A673 (cell line): Measurements from ENCODE around the gene CDK12. TPM values are rescaled to one million over a fixed set of nuclear protein-coding genes. Genes with fewer than 3 reads are reported as not detected.
"Not testable (repeated sequence)": the region's sequence is repeated elsewhere in the genome, so short reads cannot be mapped to it uniquely, and the experiment has no call there.

Source experiments
- BruUV-seq: library from RNA; stranded (reverse); fragments of 400-500 nt; replicated peaks from 2 replicates; lab custom pipeline; 2021; lab: Mats Ljungman, UMichigan
- CTCF ChIA-PET: fragments of 300-600 bp; sonication (Branson Sonifier 250); formaldehyde crosslinking; loops from one replicate; lab custom pipeline; 2022; ENCODE audit warnings: antibody characterized with exemption; lab: Charles Lee
- POLR2A ChIA-PET: fragments of 300-600 bp; sonication (Branson Sonifier 250); formaldehyde crosslinking; loops from one replicate; lab custom pipeline; 2022; ENCODE audit warnings: antibody characterized with exemption; ENCODE audit not compliant: low non-redundant PET; lab: Charles Lee
- DNase-seq: peaks from one replicate; pipeline ENCODE4 v3.0.0-alpha.2; 2015; ENCODE audit warnings: low spot score
- H3K27ac ChIP-seq: fragments of 200-600 bp; sonication (generic); 2 replicates; pipeline ENCODE4 v1.5.1; 2016; ENCODE audit warnings: mixed run types, low read depth, mild to moderate bottlenecking, mixed read lengths, antibody characterized with exemption, low read length; ENCODE audit not compliant: poor library complexity, severe bottlenecking
- H3K27me3 ChIP-seq: fragments of 200-600 bp; sonication (generic); replicated peaks from 2 replicates; pipeline ENCODE4 v1.6.1; 2017; ENCODE audit warnings: mixed run types, low read depth, mild to moderate bottlenecking, mixed read lengths, antibody characterized with exemption, low read length; ENCODE audit not compliant: insufficient read depth, poor library complexity
- H3K36me3 ChIP-seq: fragments of 200-600 bp; sonication (generic); 2 replicates; pipeline ENCODE4 v1.6.1; 2016; ENCODE audit warnings: mixed run types, mild to moderate bottlenecking, mixed read lengths, antibody characterized with exemption, low read length; ENCODE audit not compliant: insufficient read depth, poor library complexity, severe bottlenecking
- H3K4me1 ChIP-seq: fragments of 200-600 bp; sonication (generic); 2 replicates; pipeline ENCODE4 v1.6.1; 2017; ENCODE audit warnings: mixed run types, mild to moderate bottlenecking, mixed read lengths, antibody characterized with exemption, low read length; ENCODE audit not compliant: insufficient read depth, poor library complexity, severe bottlenecking
- H3K4me3 ChIP-seq: fragments of 200-600 bp; sonication (generic); 2 replicates; pipeline ENCODE4 v1.5.1; 2016; ENCODE audit warnings: low read depth, mixed run types, mild to moderate bottlenecking, mixed read lengths, low read length; ENCODE audit not compliant: poor library complexity, severe bottlenecking
- H3K9me3 ChIP-seq: fragments of 200-600 bp; sonication (generic); 2 replicates; pipeline ENCODE4 v1.6.1; 2016; ENCODE audit warnings: mixed run types, low read depth, mild to moderate bottlenecking, mixed read lengths, antibody characterized with exemption, low read length; ENCODE audit not compliant: poor library complexity, severe bottlenecking
- EZH2 ChIP-seq: fragments of 200-600 bp; sonication (generic); IDR thresholded peaks from 2 replicates; pipeline ENCODE4 v1.6.1; 2017; ENCODE audit warnings: borderline replicate concordance, low read depth, mild to moderate bottlenecking, mixed read lengths, antibody characterized with exemption, low read length; ENCODE audit not compliant: poor library complexity, severe bottlenecking
- intact Hi-C: fragments of 100-400 bp; cut with micrococcal nuclease; formaldehyde crosslinking; loops from one replicate; pipeline ENCODE4 v1.10.0; 2022; ENCODE audit not compliant: unreplicated experiment
- total RNA-seq: library from RNA; stranded (reverse); gene quantifications from 2 replicates; pipeline ENCODE4 v1.2.3, GENCODE V29; 2021
- TF ChIP-seq, protein P1 (sequence below): fragments of 300-800, 200-600 bp; sonication (generic); conservative IDR thresholded peaks from 2 replicates; pipeline ENCODE4 v1.5.1; 2017; ENCODE audit warnings: low read depth, mild to moderate bottlenecking, antibody characterized with exemption, low read length, moderate library complexity, mixed read lengths

CDK12 gene
- total RNA-seq, 1 experiment from 2014 or later = 43.5 TPM

DNA sequence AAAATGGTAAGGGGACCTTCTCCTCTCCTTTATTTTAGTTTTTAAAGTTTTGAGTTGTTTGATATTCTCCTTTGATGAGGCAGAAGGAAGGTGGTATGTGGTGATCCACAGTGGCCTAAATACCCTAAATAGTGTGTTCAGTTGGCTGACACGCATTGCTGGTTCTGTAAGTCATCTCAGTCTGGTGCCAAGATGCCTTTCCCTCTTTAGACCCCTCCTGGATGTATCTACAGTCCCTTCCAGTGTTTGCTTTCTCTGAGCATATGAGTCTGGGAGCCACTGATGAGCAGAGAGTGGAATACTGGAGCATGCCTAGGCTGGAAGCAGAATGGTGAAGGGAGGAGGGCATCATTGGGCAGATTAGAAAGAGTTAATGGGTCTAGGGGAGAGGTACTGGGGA, 81.9 kb downstream of the CDK12 start:
- H3K4me3 ChIP-seq = no peak overlapping the region
- intact Hi-C loops = no loop called here
- DNase-seq = no peak
- H3K9me3 ChIP-seq = no peaks in the 10 kb centered on the region
- no peaks in the 10 kb centered on the region for H3K27me3 ChIP-seq
- no peaks in the 10 kb centered on the region for H3K36me3 ChIP-seq
- CTCF ChIA-PET = interaction anchor here (1.4 kb wide), 1 partner anchor 80 kb away, joined by 5 read pairs; no protein-coding TSS in a partner anchor
- TF ChIP-seq EZH2 = no peak
- TF ChIP-seq, protein P1, sequence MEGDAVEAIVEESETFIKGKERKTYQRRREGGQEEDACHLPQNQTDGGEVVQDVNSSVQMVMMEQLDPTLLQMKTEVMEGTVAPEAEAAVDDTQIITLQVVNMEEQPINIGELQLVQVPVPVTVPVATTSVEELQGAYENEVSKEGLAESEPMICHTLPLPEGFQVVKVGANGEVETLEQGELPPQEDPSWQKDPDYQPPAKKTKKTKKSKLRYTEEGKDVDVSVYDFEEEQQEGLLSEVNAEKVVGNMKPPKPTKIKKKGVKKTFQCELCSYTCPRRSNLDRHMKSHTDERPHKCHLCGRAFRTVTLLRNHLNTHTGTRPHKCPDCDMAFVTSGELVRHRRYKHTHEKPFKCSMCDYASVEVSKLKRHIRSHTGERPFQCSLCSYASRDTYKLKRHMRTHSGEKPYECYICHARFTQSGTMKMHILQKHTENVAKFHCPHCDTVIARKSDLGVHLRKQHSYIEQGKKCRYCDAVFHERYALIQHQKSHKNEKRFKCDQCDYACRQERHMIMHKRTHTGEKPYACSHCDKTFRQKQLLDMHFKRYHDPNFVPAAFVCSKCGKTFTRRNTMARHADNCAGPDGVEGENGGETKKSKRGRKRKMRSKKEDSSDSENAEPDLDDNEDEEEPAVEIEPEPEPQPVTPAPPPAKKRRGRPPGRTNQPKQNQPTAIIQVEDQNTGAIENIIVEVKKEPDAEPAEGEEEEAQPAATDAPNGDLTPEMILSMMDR = no peak
- H3K4me1 ChIP-seq = no peaks in the 10 kb centered on the region
- no peak overlapping the region for H3K27ac ChIP-seq
- POLR2A ChIA-PET = no interaction called here
- BruUV-seq = no TSS peak

DNA sequence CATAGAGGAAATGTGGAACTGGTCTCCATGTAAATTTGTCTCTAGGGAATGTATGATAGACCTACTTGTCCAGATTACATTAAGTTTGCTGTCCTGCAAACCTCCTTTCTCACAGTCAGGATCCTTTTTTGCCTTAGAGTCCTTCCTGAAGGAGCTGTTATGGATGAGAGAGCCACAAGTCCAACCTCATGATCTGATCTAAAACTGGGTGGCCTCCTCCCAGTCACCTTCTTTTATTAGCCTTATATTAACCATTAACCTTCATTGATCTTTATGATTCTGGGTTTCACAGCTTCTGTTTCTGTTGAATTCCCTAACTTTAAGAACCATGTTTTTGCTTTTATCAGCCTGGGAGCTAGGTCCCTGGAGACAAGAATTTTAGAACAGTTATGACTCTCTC, 82.4 kb downstream of the CDK12 start:
- intact Hi-C loops = no loop called here
- no TSS peak for BruUV-seq
- CTCF ChIA-PET = interaction anchor here (1.4 kb wide), 1 partner anchor 80 kb away, joined by 5 read pairs; no protein-coding TSS in a partner anchor
- H3K4me1 ChIP-seq = no peaks in the 10 kb centered on the region
- TF ChIP-seq, protein P1 = no peak
- TF ChIP-seq EZH2 = no peak
- no peaks in the 10 kb centered on the region for H3K36me3 ChIP-seq
- no peak overlapping the region for H3K27ac ChIP-seq
- H3K4me3 ChIP-seq = no peak overlapping the region
- no peaks in the 10 kb centered on the region for H3K9me3 ChIP-seq
- POLR2A ChIA-PET = no interaction called here
- DNase-seq = no peak
- H3K27me3 ChIP-seq = no peaks in the 10 kb centered on the region

DNA sequence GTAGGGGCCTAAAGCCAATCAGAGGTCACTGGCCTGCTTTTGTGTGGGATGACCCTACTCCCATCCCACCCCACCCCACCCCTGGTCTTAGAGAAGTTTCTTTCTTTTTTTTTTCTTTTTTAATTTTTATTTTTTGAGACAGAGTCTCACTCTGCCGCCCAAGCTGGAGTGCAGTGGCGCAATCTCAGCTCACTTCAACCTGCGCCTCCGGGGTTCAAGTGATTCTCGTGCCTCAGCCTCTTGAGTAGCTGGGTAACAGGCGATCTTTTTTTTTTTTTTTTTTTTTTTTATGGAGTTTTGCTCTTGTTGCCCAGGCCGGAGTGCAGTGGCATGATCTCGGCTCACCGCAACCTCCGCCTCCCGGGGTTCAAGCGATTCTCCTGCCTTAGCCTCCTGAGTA, 83.1 kb downstream of the CDK12 start:
- H3K4me3 ChIP-seq, H3K27me3 ChIP-seq, BruUV-seq, intact Hi-C loops, H3K9me3 ChIP-seq, POLR2A ChIA-PET, H3K4me1 ChIP-seq, H3K27ac ChIP-seq, DNase-seq, H3K36me3 ChIP-seq: not testable (repeated sequence)
- CTCF ChIA-PET = interaction anchor here (1.4 kb wide), 1 partner anchor 79 kb away, joined by 5 read pairs; no protein-coding TSS in a partner anchor
